Keratinocyte (primary cell): ENCODE data around the gene C9orf85.

Source experiments
- CTCF ChIP-seq, 3 experiments: IDR thresholded peaks in 1 of 3; conservative IDR thresholded peaks in 1 of 3; optimal IDR thresholded peaks in 1 of 3; 2 replicates in 2 of 3; 3 replicates in 1 of 3; pipeline versions ENCODE3 to v1.5.1; 2011; ENCODE audit warnings: low read length in 3 of 3, mild to moderate bottlenecking in 3 of 3, moderate library complexity in 2 of 3, control low read depth in 1 of 3, inconsistent platforms in 1 of 3; ENCODE audit not compliant: insufficient read depth in 2 of 3; ENCODE audit errors: extremely low read depth in 1 of 3
- EZH2 ChIP-seq: IDR thresholded peaks from one replicate; pipeline ENCODE4 v1.6.1; 2012; ENCODE audit warnings: inconsistent platforms, mild to moderate bottlenecking, low read length, moderate library complexity

GRCh38 chr9:71910650-71911060, 784 bp upstream of the C9orf85 start:
- TF ChIP-seq CTCF (optimal IDR thresholded peaks at IDR 0.05 in 1 of 3, IDR thresholded peaks at IDR 0.05 in 1 of 3, conservative IDR thresholded peaks at IDR 0.05 in 1 of 3; ENCODE audit: extremely low read depth in 1 of 3, insufficient read depth in 2 of 3, low read length in 3 of 3) (no peak), EZH2 (no peak)
